ENCODE results near the gene TBCD.

DNA sequence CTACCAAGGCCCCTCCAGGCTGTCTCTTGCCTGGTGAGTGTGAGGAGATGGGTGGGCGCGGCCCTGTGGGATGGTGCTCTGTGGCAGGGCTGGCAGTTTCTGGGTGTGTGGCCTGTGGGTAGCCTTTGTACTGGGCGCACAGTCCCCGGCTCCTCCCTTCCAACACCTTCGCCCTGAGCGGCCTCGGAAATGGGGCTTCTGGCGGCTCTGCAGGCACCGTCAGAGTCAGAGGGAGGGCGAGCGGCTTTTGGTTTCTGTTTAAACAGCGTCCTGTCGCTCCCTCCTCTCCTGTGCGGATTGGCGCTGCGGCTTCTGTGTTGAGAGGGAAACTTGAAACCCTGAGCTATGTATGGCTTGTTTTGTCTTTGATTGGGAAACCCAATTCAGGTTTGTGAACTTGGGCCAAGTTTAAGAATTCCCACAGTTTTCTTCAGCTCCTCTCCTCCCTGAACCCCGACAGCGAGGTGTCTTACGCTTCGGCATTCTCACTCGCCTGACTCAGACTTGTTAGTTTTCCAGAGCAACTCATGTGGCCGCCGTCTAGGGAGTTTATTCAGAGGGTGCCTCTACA is 96.2 kb downstream of the TBCD start:
- TF ChIP-seq, protein P1, sequence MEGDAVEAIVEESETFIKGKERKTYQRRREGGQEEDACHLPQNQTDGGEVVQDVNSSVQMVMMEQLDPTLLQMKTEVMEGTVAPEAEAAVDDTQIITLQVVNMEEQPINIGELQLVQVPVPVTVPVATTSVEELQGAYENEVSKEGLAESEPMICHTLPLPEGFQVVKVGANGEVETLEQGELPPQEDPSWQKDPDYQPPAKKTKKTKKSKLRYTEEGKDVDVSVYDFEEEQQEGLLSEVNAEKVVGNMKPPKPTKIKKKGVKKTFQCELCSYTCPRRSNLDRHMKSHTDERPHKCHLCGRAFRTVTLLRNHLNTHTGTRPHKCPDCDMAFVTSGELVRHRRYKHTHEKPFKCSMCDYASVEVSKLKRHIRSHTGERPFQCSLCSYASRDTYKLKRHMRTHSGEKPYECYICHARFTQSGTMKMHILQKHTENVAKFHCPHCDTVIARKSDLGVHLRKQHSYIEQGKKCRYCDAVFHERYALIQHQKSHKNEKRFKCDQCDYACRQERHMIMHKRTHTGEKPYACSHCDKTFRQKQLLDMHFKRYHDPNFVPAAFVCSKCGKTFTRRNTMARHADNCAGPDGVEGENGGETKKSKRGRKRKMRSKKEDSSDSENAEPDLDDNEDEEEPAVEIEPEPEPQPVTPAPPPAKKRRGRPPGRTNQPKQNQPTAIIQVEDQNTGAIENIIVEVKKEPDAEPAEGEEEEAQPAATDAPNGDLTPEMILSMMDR (IDR thresholded peaks at IDR 0.05; ENCODE audit: low read depth, low read length): no peak
- TF ChIP-seq POLR2A (IDR thresholded peaks at IDR 0.05; ENCODE audit: extremely low read depth, insufficient read length): no peak

All from NB4 (cell line).